GM12874 (cell line): Measurements from ENCODE around the gene EBLN1.

Source experiments
- CTCF ChIP-seq: IDR thresholded peaks from 2 replicates; pipeline ENCODE4 v1.5.1; 2011; ENCODE audit warnings: low read depth, mild to moderate bottlenecking, control low read depth, low read length, moderate library complexity; ENCODE audit not compliant: insufficient read depth

The EBLN1 gene

GRCh38 chr10:22244001-22244400 lies 26.2 kb upstream of the EBLN1 start:
- no peak for TF ChIP-seq CTCF

- no peak for TF ChIP-seq CTCF
Observed at GRCh38 chr10:22243321-22243720, 25.5 kb upstream of the EBLN1 start.

GRCh38 chr10:22231260-22231659 lies 13.4 kb upstream of the EBLN1 start:
- no peak for TF ChIP-seq CTCF

- TF ChIP-seq CTCF, result no peak
Observed at GRCh38 chr10:22230158-22230833, 12.5 kb upstream of the EBLN1 start.

- TF ChIP-seq CTCF, result no peak
Observed at GRCh38 chr10:22229802-22230157, 12.0 kb upstream of the EBLN1 start.

- TF ChIP-seq CTCF, result no peak
Observed at GRCh38 chr10:22228943-22229801, 11.4 kb upstream of the EBLN1 start.

- TF ChIP-seq CTCF, result no peak
Observed at GRCh38 chr10:22228167-22228938, 10.5 kb upstream of the EBLN1 start.
